Activated T-helper 2 cell treated with anti-CD3 and anti-CD28 coated beads, Interferon-gamma antibody, Interleukin-2, Interleukin-4, amounts not matched to agents 10 μg/mL and 5 μg/mL and 100 μg/mL, durations not matched to agents 14 hours and 24 hours and 36 hours (primary cell): Measurements from ENCODE around the gene COX10. TPM values are rescaled to one million over a fixed set of nuclear protein-coding genes. Genes with fewer than 3 reads are reported as not detected.
"Not testable (repeated sequence)": the region's sequence is repeated elsewhere in the genome, so short reads cannot be mapped to it uniquely, and the experiment has no call there.

Experiments used
- DNase-seq: peaks from one replicate; pipeline ENCODE4 v3.0.0; 2021; ENCODE audit warnings: low spot score
- H3K27ac Mint-ChIP-seq: one replicate; pipeline ENCODE4 v1.8.0; 2021; ENCODE audit warnings: mixed read lengths
- H3K27me3 Mint-ChIP-seq: one replicate; pipeline ENCODE4 v1.8.0; 2021; ENCODE audit warnings: low read depth, mixed read lengths
- H3K36me3 Mint-ChIP-seq: one replicate; pipeline ENCODE4 v1.8.0; 2021; ENCODE audit warnings: low read depth, mixed read lengths
- H3K4me1 Mint-ChIP-seq: one replicate; pipeline ENCODE4 v1.8.0; 2021; ENCODE audit warnings: low read depth, mixed read lengths
- H3K4me3 Mint-ChIP-seq: one replicate; pipeline ENCODE4 v1.8.0; 2021; ENCODE audit warnings: low read depth, mild to moderate bottlenecking, moderate library complexity, mixed read lengths
- H3K9me3 Mint-ChIP-seq: one replicate; pipeline ENCODE4 v1.8.0; 2021; ENCODE audit warnings: mixed read lengths
- intact Hi-C: fragments of 100-400 bp; cut with micrococcal nuclease; formaldehyde crosslinking; loops from one replicate; pipeline ENCODE4 v1.15.1; 2023
- total RNA-seq: library from RNA; stranded (reverse); gene quantifications from 2 replicates; pipeline ENCODE4 v1.2.3, GENCODE V29; 2022

The COX10 gene
- total RNA-seq, 1 donor from 2014 or later, result 24.9 TPM

DNA sequence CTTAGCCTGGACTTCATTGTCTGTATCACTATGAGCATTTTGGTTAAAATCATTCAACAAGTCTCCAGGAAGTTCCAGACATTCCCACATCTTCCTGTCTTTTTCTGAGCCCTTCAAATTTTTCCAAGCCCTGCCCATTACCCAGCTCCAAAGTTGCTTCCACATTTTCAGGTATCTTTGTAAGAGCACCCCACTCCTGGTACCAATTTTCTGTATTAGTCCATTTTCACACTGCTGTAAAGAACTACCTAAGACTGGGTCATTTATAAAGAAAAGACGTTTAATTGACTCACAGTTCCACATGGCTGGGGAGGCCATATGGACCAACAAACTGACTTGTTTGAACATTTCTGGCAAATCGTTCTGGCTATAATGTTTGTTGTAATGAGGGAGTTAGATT, 100.0 kb downstream of the COX10 start:
- intact Hi-C loops, result no loop called here
- Mint-ChIP-seq H3K4me1 (peaks cover 21% of the 10 kb centered on the region), H3K27ac (no peak overlapping the region), H3K9me3 (peaks cover 29% of the 10 kb centered on the region), H3K36me3 (peaks cover 60% of the 10 kb centered on the region), H3K4me3 (no peak overlapping the region), H3K27me3 (no peaks in the 10 kb centered on the region)
- DNase-seq, result no peak

DNA sequence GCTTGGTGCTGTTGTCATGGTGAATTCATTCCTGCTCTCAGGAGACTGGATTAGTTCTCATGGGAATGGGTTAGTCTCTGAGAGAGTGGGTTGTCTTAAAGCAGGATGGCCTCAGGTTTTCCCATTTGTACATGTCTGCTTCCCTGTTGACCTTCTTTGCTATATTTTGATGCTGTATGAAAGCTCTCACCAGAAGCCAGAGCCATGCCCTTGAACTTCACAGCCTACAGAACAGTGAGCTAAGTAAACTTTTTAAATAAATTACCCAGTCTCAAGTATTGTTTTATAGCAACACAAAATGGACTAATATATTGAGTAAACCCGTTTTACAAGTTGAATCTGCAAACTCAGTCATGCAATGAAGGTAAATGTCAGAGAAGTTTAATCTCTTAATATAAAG, 100.6 kb downstream of the COX10 start:
- intact Hi-C loops, result no loop called here
- H3K4me1 Mint-ChIP-seq, result peaks cover 17% of the 10 kb centered on the region
- peaks cover 29% of the 10 kb centered on the region for H3K9me3 Mint-ChIP-seq
- no peak overlapping the region for H3K4me3 Mint-ChIP-seq
- H3K27me3 Mint-ChIP-seq, result no peaks in the 10 kb centered on the region
- H3K27ac Mint-ChIP-seq, result no peak overlapping the region
- no peak for DNase-seq
- H3K36me3 Mint-ChIP-seq, result peaks cover 57% of the 10 kb centered on the region

DNA sequence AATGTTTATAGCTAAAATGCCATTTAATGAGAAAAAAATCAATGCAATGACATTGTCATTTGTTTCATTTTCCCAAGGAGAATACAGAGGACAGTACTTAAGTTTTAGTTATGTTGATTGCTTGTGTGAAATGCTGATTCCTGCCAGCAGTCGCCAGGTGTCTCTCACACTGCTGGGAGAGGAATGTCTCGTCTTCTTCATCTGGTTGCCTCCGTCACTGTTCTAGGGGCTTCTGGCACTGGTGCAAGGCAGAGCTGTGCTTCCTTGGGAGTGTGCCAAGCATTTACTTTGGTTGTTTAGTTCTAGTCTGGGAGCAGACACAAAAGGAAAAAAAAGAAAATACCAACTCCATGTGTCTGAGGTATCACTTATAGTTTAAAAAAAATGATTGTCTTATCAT, 107.7 kb downstream of the COX10 start:
- H3K9me3 Mint-ChIP-seq, DNase-seq, H3K4me3 Mint-ChIP-seq, intact Hi-C loops, H3K27me3 Mint-ChIP-seq, H3K4me1 Mint-ChIP-seq, H3K27ac Mint-ChIP-seq: not testable (repeated sequence)
- peaks cover 13% of the 10 kb centered on the region for H3K36me3 Mint-ChIP-seq

DNA sequence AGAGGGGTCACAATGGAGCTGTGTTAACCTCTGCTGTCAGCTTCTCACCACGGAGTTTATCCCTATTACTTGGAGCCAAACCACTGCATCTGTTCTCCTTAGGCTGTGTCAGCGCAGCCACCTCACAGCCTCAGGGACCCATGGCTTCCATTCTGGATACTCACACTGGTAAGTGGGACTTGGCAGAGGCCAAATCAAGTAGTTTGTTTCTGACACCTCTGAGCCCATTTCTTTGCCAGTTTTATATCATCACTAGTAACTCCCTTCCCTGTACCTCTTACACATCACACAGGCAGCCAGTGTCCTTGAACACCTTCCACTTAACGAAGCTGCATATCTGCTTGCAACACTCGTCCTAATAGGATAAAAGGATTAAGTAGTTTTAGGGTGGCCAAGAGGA, 108.5 kb downstream of the COX10 start:
- H3K4me1 Mint-ChIP-seq, H3K27ac Mint-ChIP-seq, H3K4me3 Mint-ChIP-seq, H3K27me3 Mint-ChIP-seq, intact Hi-C loops, H3K9me3 Mint-ChIP-seq, DNase-seq: not testable (repeated sequence)
- peaks cover 13% of the 10 kb centered on the region for H3K36me3 Mint-ChIP-seq

DNA sequence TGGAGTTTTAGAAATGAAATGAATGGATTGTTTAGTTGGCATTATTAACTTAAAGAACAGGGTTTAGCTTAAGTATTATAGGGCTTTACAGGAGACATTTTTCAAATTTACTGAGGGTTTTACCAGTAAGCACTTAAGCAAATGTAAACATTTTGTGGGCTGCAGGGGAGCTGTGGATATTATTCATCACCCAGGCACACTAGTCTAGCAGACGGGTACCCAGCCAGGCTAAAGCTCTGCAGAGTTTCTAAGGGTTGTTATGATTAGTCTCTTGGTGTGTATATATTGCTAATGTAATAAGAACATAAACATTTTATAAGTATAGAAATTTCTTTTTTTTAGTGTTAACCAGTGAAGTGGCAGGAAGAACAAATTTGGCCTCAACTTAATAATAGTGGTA, 110.6 kb downstream of the COX10 start:
- H3K4me1 Mint-ChIP-seq, H3K4me3 Mint-ChIP-seq, H3K27ac Mint-ChIP-seq, DNase-seq, intact Hi-C loops, H3K27me3 Mint-ChIP-seq, H3K9me3 Mint-ChIP-seq, H3K36me3 Mint-ChIP-seq: not testable (repeated sequence)

DNA sequence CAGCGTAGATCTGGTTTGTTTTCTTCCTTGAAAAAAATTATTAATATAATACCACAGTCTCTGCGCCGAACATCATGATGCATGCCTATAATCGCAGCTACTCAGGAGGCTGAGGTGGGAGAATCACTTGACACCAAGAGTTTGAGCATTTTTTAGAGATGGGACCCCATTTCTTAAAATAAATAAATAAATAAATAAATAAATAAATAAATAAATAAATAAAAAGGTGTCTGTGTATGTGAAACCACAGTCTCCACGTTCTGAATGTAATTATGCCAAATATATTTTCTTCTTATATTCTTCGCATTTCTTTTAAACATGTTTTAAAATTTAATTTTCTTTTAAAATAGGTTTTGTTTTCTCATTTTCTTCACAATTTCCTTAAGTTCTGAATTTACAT, 112.8 kb downstream of the COX10 start:
- H3K4me3 Mint-ChIP-seq, H3K27me3 Mint-ChIP-seq, H3K36me3 Mint-ChIP-seq, H3K4me1 Mint-ChIP-seq, H3K27ac Mint-ChIP-seq, H3K9me3 Mint-ChIP-seq, DNase-seq, intact Hi-C loops: not testable (repeated sequence)

DNA sequence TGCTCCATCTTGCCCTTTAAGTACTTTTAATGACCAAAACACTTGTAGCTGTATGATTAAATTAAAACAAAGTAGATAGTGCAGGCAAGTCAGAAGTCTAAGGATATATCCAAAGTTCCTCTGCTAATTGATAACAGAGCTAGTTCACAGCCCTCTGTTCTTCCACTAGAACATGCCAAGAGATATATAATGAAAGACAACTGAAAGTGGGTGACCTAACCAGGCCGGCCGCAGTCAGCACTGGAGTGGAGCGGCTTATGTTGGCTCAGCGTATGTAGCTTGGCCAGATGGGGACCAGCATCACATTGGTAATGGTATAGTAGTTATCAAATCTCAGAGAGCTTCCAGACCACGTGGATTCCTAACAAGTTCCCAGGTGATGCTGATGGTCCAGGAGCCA, 115.2 kb downstream of the COX10 start:
- peaks cover 11% of the 10 kb centered on the region for H3K36me3 Mint-ChIP-seq
- H3K9me3 Mint-ChIP-seq, H3K27ac Mint-ChIP-seq, DNase-seq, H3K4me3 Mint-ChIP-seq, H3K27me3 Mint-ChIP-seq, intact Hi-C loops: not testable (repeated sequence)
- H3K4me1 Mint-ChIP-seq, result peaks cover 11% of the 10 kb centered on the region

DNA sequence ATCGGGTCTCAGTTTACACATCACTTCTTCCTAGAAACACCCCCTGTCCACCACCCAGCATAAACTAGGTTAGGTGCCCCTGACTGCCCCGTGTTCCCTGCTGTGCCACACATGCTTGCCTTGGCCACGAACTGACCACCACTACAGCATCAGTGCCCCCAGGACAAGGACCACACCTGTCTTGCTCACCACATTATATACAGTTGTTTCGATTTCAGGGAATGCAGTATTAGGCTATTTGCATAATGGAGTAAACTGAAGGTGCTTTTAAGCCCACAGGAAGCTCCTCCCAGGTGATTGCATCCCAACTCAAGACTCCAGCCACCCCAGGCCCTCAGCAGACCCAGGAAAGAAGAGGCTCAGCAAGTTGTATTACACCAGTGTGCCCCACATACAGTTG, 117.1 kb downstream of the COX10 start:
- H3K27ac Mint-ChIP-seq, H3K9me3 Mint-ChIP-seq, intact Hi-C loops, H3K4me3 Mint-ChIP-seq, DNase-seq, H3K27me3 Mint-ChIP-seq: not testable (repeated sequence)
- H3K4me1 Mint-ChIP-seq, result peaks cover 21% of the 10 kb centered on the region
- peaks cover 18% of the 10 kb centered on the region for H3K36me3 Mint-ChIP-seq

DNA sequence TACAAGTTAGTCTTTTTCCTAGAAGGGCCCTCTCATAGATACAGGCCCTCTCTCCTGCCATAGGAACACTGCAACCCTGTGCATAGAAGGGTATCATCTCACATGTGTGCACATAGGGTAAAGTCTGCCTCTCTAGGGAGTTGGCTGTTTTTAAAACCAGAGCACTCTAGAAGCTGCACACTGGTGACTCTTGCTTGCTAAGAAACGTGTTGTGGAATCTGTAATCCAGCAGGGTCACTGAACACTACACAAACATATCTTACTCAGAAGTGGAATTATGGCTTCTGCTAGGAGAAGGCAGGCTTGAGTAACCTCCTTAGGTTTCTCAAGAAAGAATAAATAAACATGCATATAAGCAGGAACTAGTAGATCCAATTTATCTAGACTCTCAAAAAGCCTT, 121.5 kb downstream of the COX10 start:
- DNase-seq, H3K9me3 Mint-ChIP-seq, H3K27ac Mint-ChIP-seq, H3K27me3 Mint-ChIP-seq, H3K4me3 Mint-ChIP-seq, intact Hi-C loops: not testable (repeated sequence)
- H3K36me3 Mint-ChIP-seq, result peaks cover 27% of the 10 kb centered on the region
- peaks cover 44% of the 10 kb centered on the region for H3K4me1 Mint-ChIP-seq

DNA sequence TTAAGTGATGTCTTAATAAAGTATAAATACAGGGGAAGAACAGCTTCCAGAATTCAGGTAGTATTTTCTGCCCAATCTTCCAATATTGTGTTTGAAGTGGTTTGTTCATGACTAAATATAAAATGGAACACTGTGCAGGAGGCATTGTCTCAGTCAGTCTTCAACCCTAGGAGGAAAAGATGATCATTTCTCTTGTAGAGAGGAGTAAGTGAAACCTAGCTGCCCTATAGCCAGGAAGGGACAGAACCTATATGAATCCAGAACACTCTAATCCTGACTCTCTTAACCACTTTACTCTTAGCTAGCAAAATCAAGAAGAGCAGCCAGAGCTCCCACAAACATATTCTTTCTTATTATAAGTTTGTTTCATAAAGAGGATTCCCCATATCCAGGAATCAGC, 122.2 kb downstream of the COX10 start:
- H3K27ac Mint-ChIP-seq, H3K4me3 Mint-ChIP-seq, H3K9me3 Mint-ChIP-seq, H3K27me3 Mint-ChIP-seq, DNase-seq, intact Hi-C loops: not testable (repeated sequence)
- Mint-ChIP-seq H3K4me1 (peaks cover 47% of the 10 kb centered on the region), H3K36me3 (peaks cover 31% of the 10 kb centered on the region)

DNA sequence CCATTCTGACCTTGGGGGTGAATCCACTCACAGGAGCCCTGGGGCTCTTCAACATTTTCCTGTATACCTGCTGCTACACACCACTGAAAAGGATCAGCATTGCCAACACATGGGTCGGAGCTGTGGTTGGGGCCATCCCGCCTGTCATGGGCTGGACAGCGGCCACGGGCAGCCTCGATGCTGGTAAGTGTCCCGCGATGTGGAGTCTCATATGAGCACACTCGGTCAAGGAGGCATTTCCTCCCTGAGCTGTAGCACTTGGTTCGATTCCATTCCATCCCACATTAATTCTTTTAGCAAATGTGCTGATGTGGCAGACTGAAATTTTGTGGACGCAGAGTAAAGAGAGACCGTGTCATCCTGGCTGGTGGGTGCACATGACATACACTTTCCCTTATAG, 122.7 kb downstream of the COX10 start:
- DNase-seq, H3K27me3 Mint-ChIP-seq, intact Hi-C loops, H3K9me3 Mint-ChIP-seq, H3K27ac Mint-ChIP-seq, H3K4me3 Mint-ChIP-seq: not testable (repeated sequence)
- peaks cover 36% of the 10 kb centered on the region for H3K36me3 Mint-ChIP-seq
- H3K4me1 Mint-ChIP-seq, result peaks cover 51% of the 10 kb centered on the region

DNA sequence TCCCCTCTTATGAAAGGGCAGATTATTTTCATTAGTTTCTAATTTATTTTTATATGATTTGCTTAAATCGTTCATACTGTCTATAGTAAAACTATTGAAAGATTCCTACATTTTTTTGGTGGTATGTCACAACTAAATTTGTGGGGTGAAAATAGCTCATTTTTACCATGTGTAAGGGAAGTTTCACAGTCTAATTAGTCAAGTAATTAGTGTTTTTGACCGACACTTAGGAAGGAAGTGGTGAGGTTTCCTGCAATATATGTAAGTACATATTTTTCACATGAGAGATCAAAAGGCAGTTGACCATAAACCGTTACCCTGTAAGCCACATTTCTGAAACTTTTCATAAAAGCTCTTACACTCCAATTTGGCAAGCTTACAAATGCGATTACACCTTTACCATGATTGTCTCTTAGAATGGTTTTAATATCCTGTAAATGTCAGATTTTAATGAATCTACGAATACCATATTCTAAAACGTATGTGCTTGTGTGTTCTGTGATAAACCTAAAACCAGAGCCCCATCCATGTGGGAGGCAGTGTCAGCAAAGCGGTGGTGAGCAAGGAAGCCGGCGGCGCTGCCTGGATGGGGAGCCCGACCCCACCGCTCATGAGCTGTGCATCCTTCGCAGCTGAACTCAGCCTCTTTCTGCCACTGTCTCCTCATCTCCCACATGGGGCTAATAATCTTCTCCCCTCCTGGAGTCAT, 123.5 kb downstream of the COX10 start:
- intact Hi-C loops, H3K27me3 Mint-ChIP-seq, H3K9me3 Mint-ChIP-seq, DNase-seq: not testable (repeated sequence)
- peaks cover 59% of the 10 kb centered on the region for H3K4me1 Mint-ChIP-seq
- H3K4me3 Mint-ChIP-seq, result peak overlapping the region; percentile 33
- H3K36me3 Mint-ChIP-seq, result peaks cover 36% of the 10 kb centered on the region
- H3K27ac Mint-ChIP-seq, result peak overlapping the region; percentile 78

DNA sequence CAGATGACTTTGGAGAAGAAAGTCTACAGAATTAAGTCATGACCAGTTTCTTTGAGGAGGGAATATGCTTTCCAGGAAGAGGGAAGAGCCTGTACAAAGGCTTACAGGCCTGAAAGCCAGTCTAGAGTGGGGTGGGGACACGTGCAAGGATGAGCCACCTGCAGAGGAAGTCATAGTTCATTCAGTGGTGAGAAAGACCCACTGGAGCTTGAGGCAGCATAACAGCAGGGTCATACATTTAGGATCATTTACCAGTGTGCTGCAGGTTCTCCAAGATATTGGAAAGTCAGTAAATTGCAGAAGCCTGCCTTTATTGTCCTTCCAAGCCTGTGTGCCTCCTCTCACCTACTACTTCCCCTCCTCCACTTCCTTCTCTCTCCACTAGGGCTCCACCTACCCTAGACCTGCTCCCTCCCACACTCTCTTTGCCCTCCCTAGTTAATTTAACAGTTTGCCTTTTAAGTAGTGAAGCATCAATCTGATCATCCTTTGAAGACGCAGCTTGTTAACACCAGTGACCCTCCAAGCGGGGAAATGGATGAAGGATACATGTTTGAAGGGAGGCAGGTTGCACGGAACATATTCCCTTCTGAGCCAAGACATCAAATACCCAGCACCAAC, 127.2 kb downstream of the COX10 start:
- H3K4me1 Mint-ChIP-seq, result peaks cover 84% of the 10 kb centered on the region
- H3K27me3 Mint-ChIP-seq, result no peaks in the 10 kb centered on the region
- no peaks in the 10 kb centered on the region for H3K9me3 Mint-ChIP-seq
- H3K27ac Mint-ChIP-seq, result peak overlapping the region; percentile 79
- H3K36me3 Mint-ChIP-seq, result peaks cover 48% of the 10 kb centered on the region
- intact Hi-C loops, result no loop called here
- peak overlapping the region; percentile 27 for H3K4me3 Mint-ChIP-seq
- no peak for DNase-seq
